A549 (cell line): Measurements from ENCODE around the gene CRISP2. TPM values are rescaled to one million over a fixed set of nuclear protein-coding genes. Genes with fewer than 3 reads are reported as not detected.

Source experiments
- ATAC-seq, 2 experiments: fragments of 200-7000 bp in 1 of 2; fragments of >200 bp in 1 of 2; cut with Nextera tagmentation in 1 of 2; cut with Tn5 transposase in 1 of 2; 3 replicates each; pipeline versions ENCODE4 v1.8.0 to v1.9.1; 2018 to 2020; ENCODE audit warnings: mild to moderate bottlenecking in 1 of 2, moderate library complexity in 1 of 2
- CTCF ChIA-PET: fragments of 300-600 bp; sonication (Branson Sonifier 250); formaldehyde crosslinking; extraction: SDS; loops from one replicate; lab custom pipeline; 2021; ENCODE audit warnings: antibody characterized with exemption, inconsistent platforms; lab: Yijun Ruan, JAX
- POLR2A ChIA-PET: fragments of 350-600 bp; formaldehyde crosslinking; extraction: SDS; loops from one replicate; lab custom pipeline; 2021; ENCODE audit warnings: antibody characterized with exemption, inconsistent platforms; lab: Yijun Ruan, JAX
- DNase-seq, 2 experiments: peaks; one replicate each; pipeline versions ENCODE4 v3.0.0 to v3.0.0-alpha.2; 2011 to 2016; ENCODE audit warnings: low read depth in 1 of 2, low spot score in 1 of 2
- FAIRE-seq: peaks from 2 replicates; lab custom pipeline; 2011; peaks lifted over from hg19 to GRCh38; lab: Jason Lieb, UNC
- H3K27ac ChIP-seq, 2 experiments: fragments of >200 bp; sonication (Bioruptor Twin); formaldehyde crosslinking; 3 replicates each; pipeline ENCODE4 v1.5.1; 2016 to 2017
- H3K4me1 ChIP-seq: fragments of >200 bp; sonication (Bioruptor Twin); formaldehyde crosslinking; 3 replicates; pipeline ENCODE4 v1.6.1; 2016
- H3K4me2 ChIP-seq: fragments of >200 bp; sonication (Bioruptor Twin); formaldehyde crosslinking; 3 replicates; pipeline ENCODE4 v1.6.1; 2016
- H3K4me3 ChIP-seq: fragments of >200 bp; sonication (Bioruptor Twin); formaldehyde crosslinking; 3 replicates; pipeline ENCODE4 v1.5.1; 2016
- H3K9me3 ChIP-seq: fragments of >200 bp; sonication (Bioruptor Twin); formaldehyde crosslinking; 3 replicates; pipeline ENCODE4 v1.6.1; 2016
- BHLHE40 ChIP-seq: IDR thresholded peaks from 2 replicates; pipeline ENCODE4 v1.6.1; 2012; ENCODE audit warnings: low read depth, low read length, inconsistent platforms
- CBX2 ChIP-seq: fragments of 200-600 bp; sonication (generic); IDR thresholded peaks from 2 replicates; pipeline ENCODE4 v1.6.1; 2016; ENCODE audit warnings: low read depth, mild to moderate bottlenecking, borderline replicate concordance
- CBX8 ChIP-seq: fragments of 200-600 bp; sonication (generic); IDR thresholded peaks from 2 replicates; pipeline ENCODE4 v1.6.1; 2016
- CEBPB ChIP-seq, 2 experiments: fragments of >200 bp in 1 of 2; sonication (Bioruptor Twin) in 1 of 2; formaldehyde crosslinking in 1 of 2; IDR thresholded peaks; 2 replicates each; pipeline ENCODE4 v1.6.1; 2012 to 2016
- CTCF ChIP-seq: fragments of >200 bp; sonication (Bioruptor Twin); formaldehyde crosslinking; IDR thresholded peaks from 3 replicates; pipeline ENCODE4 v1.5.1; 2016
- EHMT2 ChIP-seq: fragments of 200-600 bp; sonication (generic); IDR thresholded peaks from 2 replicates; pipeline ENCODE4 v1.6.1; 2016; ENCODE audit warnings: antibody characterized with exemption, low read depth, mild to moderate bottlenecking, moderate library complexity
- EP300 ChIP-seq, 2 experiments: fragments of >200 bp; sonication (Bioruptor Twin); formaldehyde crosslinking; IDR thresholded peaks; 2 replicates in 1 of 2; 3 replicates in 1 of 2; pipeline ENCODE4 v1.6.1; 2016 to 2017
- ESRRA ChIP-seq: fragments of 150-350 bp; IDR thresholded peaks from 2 replicates; pipeline ENCODE4 v1.6.1; 2014; ENCODE audit warnings: mild to moderate bottlenecking, low read length, borderline replicate concordance
- FOSB ChIP-seq: fragments of 250-450 bp; sonication (Bioruptor Pico); IDR thresholded peaks from 2 replicates; pipeline ENCODE4 v1.5.0; 2020; ENCODE audit warnings: mild to moderate bottlenecking, moderate library complexity
- FOSL2 ChIP-seq, 2 experiments: fragments of 450-650 bp in 1 of 2; fragments of >200 bp in 1 of 2; sonication (Bioruptor Twin) in 1 of 2; formaldehyde crosslinking; IDR thresholded peaks; 2 replicates each; pipeline versions ENCODE4 v1.5.0 to v1.6.1; 2016 to 2020; ENCODE audit warnings: mild to moderate bottlenecking in 1 of 2, moderate library complexity in 1 of 2
- HEYL ChIP-seq: fragments of 250-450 bp; sonication (Bioruptor Pico); IDR thresholded peaks from 2 replicates; pipeline ENCODE4 v1.8.0; 2021; ENCODE audit warnings: mild to moderate bottlenecking, moderate library complexity
- HOXA7 ChIP-seq: fragments of 250-450 bp; sonication (Bioruptor Pico); IDR thresholded peaks from 2 replicates; pipeline ENCODE4 v1.5.0; 2020; ENCODE audit warnings: mild to moderate bottlenecking, moderate library complexity
- HOXB13 ChIP-seq: fragments of 250-450 bp; sonication (Bioruptor Pico); IDR thresholded peaks from 2 replicates; pipeline ENCODE4 v1.5.0; 2020; ENCODE audit warnings: low read depth, mild to moderate bottlenecking, moderate library complexity
- NFE2L2 ChIP-seq: fragments of 150-350 bp; conservative IDR thresholded peaks from 2 replicates; pipeline ENCODE4 v1.6.1; 2014; ENCODE audit warnings: low read length
- PHF8 ChIP-seq: fragments of 200-600 bp; sonication (generic); IDR thresholded peaks from 2 replicates; pipeline ENCODE4 v1.6.1; 2016; ENCODE audit warnings: low read depth, mild to moderate bottlenecking, antibody characterized with exemption, moderate library complexity, borderline replicate concordance
- RARB ChIP-seq: fragments of 250-450 bp; sonication (Bioruptor Pico); IDR thresholded peaks from 2 replicates; pipeline ENCODE4 v1.8.0; 2021; ENCODE audit warnings: mild to moderate bottlenecking, moderate library complexity
- SREBF2 ChIP-seq: fragments of 450-650 bp; IDR thresholded peaks from 2 replicates; pipeline ENCODE4 v1.6.1; 2014; ENCODE audit warnings: mild to moderate bottlenecking, moderate library complexity
- ZC3H11A ChIP-seq: fragments of 450-650 bp; IDR thresholded peaks from 2 replicates; pipeline ENCODE4 v1.6.1; 2014; ENCODE audit warnings: antibody characterized with exemption, mild to moderate bottlenecking
- ZSCAN20 ChIP-seq: fragments of 250-450 bp; sonication (Bioruptor Pico); IDR thresholded peaks from 2 replicates; pipeline ENCODE4 v1.8.0; 2022; ENCODE audit warnings: mild to moderate bottlenecking, moderate library complexity
- WGBS: methylation state at CpG from one replicate; pipeline ENCODE4 v1.1.6; 2017; ENCODE audit errors: missing lambda C conversion rate; 5-methylcytosine and 5-hydroxymethylcytosine counted together
- polyA plus RNA-seq, 4 experiments: library from polyadenylated mRNA; depleted of rRNA in 3 of 4; stranded (reverse); fragments of >200 nt; fragmentation: RNase III in 1 of 4; extraction: RNeasy Plus Mini Kit Qiagen cat#74134 plus additional on column Dnase treatment in 1 of 4; gene quantifications; 2 replicates in 3 of 4; 3 replicates in 1 of 4; pipeline ENCODE4 v1.2.3, GENCODE V29; 2011 to 2017

The CRISP2 gene
- polyA plus RNA-seq, 2 of the 4 experiments (the other 2 are of a cell fraction) = not detected

- TF ChIP-seq CTCF (no peak), BHLHE40 (no peak)
These were observed 14.9 kb downstream of the CRISP2 start (continued) for GRCh38 chr6:49698478-49698877.

- H3K9me3 ChIP-seq = no peaks in the 10 kb centered on the region
- no peaks in the 10 kb centered on the region for H3K4me1 ChIP-seq
- no peak overlapping the region for H3K4me2 ChIP-seq
- ChIA-PET POLR2A (no interaction called here), CTCF (no interaction called here)
- H3K27ac ChIP-seq = no peak overlapping the region
- FAIRE-seq (no peak), DNase-seq (no peak), ATAC-seq (no peak)
- TF ChIP-seq NFE2L2 (no peak), ZSCAN20 (CRISPR knock-in tag) (no peak), HOXA7 (CRISPR knock-in tag) (no peak), EHMT2 (no peak), RARB (no peak), CBX2 (no peak), EP300 (IDR thresholded peaks at IDR 0.05) (no peak), FOSL2 (IDR thresholded peaks at IDR 0.05) (no peak), FOSL2 (CRISPR knock-in tag; IDR thresholded peaks at IDR 0.05) (no peak), ZC3H11A (no peak), HEYL (CRISPR knock-in tag) (no peak), PHF8 (no peak), FOSB (CRISPR knock-in tag) (no peak), ESRRA (no peak), HOXB13 (CRISPR knock-in tag) (no peak)
- 0% methylated on average over 1 of the region's 1 CpG for WGBS
- H3K4me3 ChIP-seq = no peak overlapping the region
These were observed 19.8 kb downstream of the CRISP2 start for GRCh38 chr6:49693512-49693911.

GRCh38 chr6:49692534-49692933 is 20.8 kb downstream of the CRISP2 start:
- WGBS = 30% methylated on average over 2 of the region's 2 CpGs
- ChIA-PET POLR2A (no interaction called here), CTCF (no interaction called here)
- TF ChIP-seq CEBPB (IDR thresholded peaks at IDR 0.05) = peak; percentile 21 to 32; a peak in 1 of 4 replicates
- TF ChIP-seq CBX8 = no peak
- no peak for TF ChIP-seq SREBF2
- H3K4me3 ChIP-seq = no peak overlapping the region
- H3K27ac ChIP-seq = no peak overlapping the region
- no peaks in the 10 kb centered on the region for H3K9me3 ChIP-seq
- DNase-seq (no peak), FAIRE-seq (no peak), ATAC-seq (no peak)
- no peaks in the 10 kb centered on the region for H3K4me1 ChIP-seq
- no peak overlapping the region for H3K4me2 ChIP-seq

- peak overlapping the region; percentile 10; the same call in 2 of the 3 replicates for H3K4me2 ChIP-seq
- peak in 1 of 2 experiments; percentile 73; a peak in 2 of 6 replicates for ATAC-seq
- ChIA-PET CTCF (interaction anchor here (1.1 to 1.7 kb wide), 2 partner anchors 21 to 54 kb away, joined by 3 read pairs; no protein-coding TSS in a partner anchor), POLR2A (no interaction called here)
- no peak overlapping the region; a peak in 1 of 6 replicates for H3K27ac ChIP-seq
- whole genome bisulfite sequencing = 17% methylated on average over 4 of the region's 4 CpGs
- peak in 1 of 2 experiments; percentile 2 for DNase-seq
- H3K9me3 ChIP-seq = no peaks in the 10 kb centered on the region
- TF ChIP-seq FOSL2 (IDR thresholded peaks at IDR 0.05) = no peak
- peak; percentile 27; the same call in 1 of the 2 replicates for TF ChIP-seq FOSL2 (CRISPR knock-in tag; IDR thresholded peaks at IDR 0.05)
- no peak for TF ChIP-seq ZC3H11A
- no peaks in the 10 kb centered on the region for H3K4me1 ChIP-seq
- no peak for FAIRE-seq
- no peak overlapping the region for H3K4me3 ChIP-seq
These were observed 36.6 kb downstream of the CRISP2 start for GRCh38 chr6:49676671-49677281.
